Measurements from ENCODE around the gene ESRRB. TPM values are rescaled to one million over a fixed set of nuclear protein-coding genes. Genes with fewer than 3 reads are reported as not detected.

Gene ESRRB
- total RNA-seq, 2 experiments from 2014 or later, result 0.47 TPM; not detected in 1

DNA sequence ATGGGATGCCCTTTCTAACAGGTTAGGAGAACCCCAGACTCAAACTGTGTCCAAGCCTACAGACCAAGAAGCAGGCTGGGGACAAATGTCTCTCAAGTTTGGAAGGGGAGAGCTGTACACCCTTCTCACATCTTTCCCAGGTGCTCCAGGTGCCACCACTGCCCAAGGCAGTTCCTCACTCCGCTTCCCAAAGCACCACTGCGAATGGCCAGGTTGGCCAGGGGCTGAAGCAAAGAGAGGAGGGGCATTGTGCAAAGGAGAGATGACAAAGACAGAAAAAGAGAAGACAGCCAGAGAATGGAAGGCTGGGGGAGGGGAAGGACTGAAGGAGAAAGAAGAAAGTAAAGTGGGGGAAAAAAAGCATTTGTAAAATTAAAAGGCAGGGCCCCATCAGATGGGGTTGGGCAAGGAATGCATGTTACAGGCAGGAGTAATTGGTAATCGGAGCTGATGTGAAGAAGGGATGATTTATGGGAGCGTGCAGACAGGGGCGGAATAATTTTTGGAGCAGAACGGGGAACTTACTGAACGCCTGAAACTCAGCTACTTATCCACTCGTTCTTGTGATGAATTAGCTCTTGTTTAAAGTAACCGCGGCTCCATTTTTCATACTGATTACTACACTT, 165.8 kb downstream of the ESRRB start:
- no peak overlapping the region for H2AFZ ChIP-seq (ENCODE audit: low read length)
- no peaks in the 10 kb centered on the region for H3K79me2 ChIP-seq (ENCODE audit: insufficient read depth, low read depth, low read length)
- no peaks in the 10 kb centered on the region for H3K9me2 ChIP-seq (ENCODE audit: insufficient read depth, low read length)
- intact Hi-C loops (cut with micrococcal nuclease; ENCODE audit: unreplicated experiment), result no loop called here
- no TSS peak for BruUV-seq (replicated peaks)
- CTCF ChIA-PET (ENCODE audit: unreplicated experiment), result no interaction called here
- H3K36me3 ChIP-seq (ENCODE audit: insufficient read depth, low read length), result no peaks in the 10 kb centered on the region
- no peaks in the 10 kb centered on the region for H3K9me3 ChIP-seq (ENCODE audit: low read length)
- DNase-seq (ENCODE audit: low spot score), result no peak
- H3K4me3 ChIP-seq (ENCODE audit: low read depth, low read length, poor library complexity, severe bottlenecking), result no peak overlapping the region
- no peaks in the 10 kb centered on the region for H3K4me1 ChIP-seq (ENCODE audit: insufficient read depth, low read length, poor library complexity, severe bottlenecking)
- POLR2A ChIA-PET, result no interaction called here
- no peak overlapping the region for H3K27ac ChIP-seq (ENCODE audit: low read depth, low read length, poor library complexity, severe bottlenecking)
- no peak for TF ChIP-seq EZH2phosphoT487 (IDR thresholded peaks at IDR 0.05; ENCODE audit: borderline replicate concordance, low read depth, low read length)
- TF ChIP-seq, protein P1, sequence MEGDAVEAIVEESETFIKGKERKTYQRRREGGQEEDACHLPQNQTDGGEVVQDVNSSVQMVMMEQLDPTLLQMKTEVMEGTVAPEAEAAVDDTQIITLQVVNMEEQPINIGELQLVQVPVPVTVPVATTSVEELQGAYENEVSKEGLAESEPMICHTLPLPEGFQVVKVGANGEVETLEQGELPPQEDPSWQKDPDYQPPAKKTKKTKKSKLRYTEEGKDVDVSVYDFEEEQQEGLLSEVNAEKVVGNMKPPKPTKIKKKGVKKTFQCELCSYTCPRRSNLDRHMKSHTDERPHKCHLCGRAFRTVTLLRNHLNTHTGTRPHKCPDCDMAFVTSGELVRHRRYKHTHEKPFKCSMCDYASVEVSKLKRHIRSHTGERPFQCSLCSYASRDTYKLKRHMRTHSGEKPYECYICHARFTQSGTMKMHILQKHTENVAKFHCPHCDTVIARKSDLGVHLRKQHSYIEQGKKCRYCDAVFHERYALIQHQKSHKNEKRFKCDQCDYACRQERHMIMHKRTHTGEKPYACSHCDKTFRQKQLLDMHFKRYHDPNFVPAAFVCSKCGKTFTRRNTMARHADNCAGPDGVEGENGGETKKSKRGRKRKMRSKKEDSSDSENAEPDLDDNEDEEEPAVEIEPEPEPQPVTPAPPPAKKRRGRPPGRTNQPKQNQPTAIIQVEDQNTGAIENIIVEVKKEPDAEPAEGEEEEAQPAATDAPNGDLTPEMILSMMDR (conservative IDR thresholded peaks at IDR 0.05; ENCODE audit: low read length), result no peak
- H4K20me1 ChIP-seq (ENCODE audit: insufficient read depth, low read length), result no peaks in the 10 kb centered on the region
- H3K4me2 ChIP-seq (ENCODE audit: low read length), result no peak overlapping the region

- H2AFZ ChIP-seq (ENCODE audit: low read length), result no peak overlapping the region
- intact Hi-C loops (cut with micrococcal nuclease; ENCODE audit: unreplicated experiment), result no loop called here
- DNase-seq (ENCODE audit: low spot score), result peak; percentile 34
These were observed 170.7 kb downstream of the ESRRB start for GRCh38 chr14:76546426-76547221.

More at GRCh38 chr14:76546426-76547221, 170.7 kb downstream of the ESRRB start:
- POLR2A ChIA-PET, result no interaction called here
- Histone ChIP-seq H3K27ac (ENCODE audit: low read depth, low read length, poor library complexity, severe bottlenecking) (no peak overlapping the region), H3K36me3 (ENCODE audit: insufficient read depth, low read length) (no peaks in the 10 kb centered on the region), H3K4me2 (ENCODE audit: low read length) (no peak overlapping the region), H4K20me1 (ENCODE audit: insufficient read depth, low read length) (no peaks in the 10 kb centered on the region), H3K9me2 (ENCODE audit: insufficient read depth, low read length) (no peaks in the 10 kb centered on the region), H3K4me1 (ENCODE audit: insufficient read depth, low read length, poor library complexity, severe bottlenecking) (no peaks in the 10 kb centered on the region), H3K79me2 (ENCODE audit: insufficient read depth, low read depth, low read length) (no peaks in the 10 kb centered on the region), H3K9me3 (ENCODE audit: low read length) (no peaks in the 10 kb centered on the region), H3K4me3 (ENCODE audit: low read depth, low read length, poor library complexity, severe bottlenecking) (no peak overlapping the region)
- CTCF ChIA-PET (ENCODE audit: unreplicated experiment), result no interaction called here
- BruUV-seq (replicated peaks), result no TSS peak
- no peak for TF ChIP-seq EZH2phosphoT487 (IDR thresholded peaks at IDR 0.05; ENCODE audit: borderline replicate concordance, low read depth, low read length)
- TF ChIP-seq, protein P1 (conservative IDR thresholded peaks at IDR 0.05; ENCODE audit: low read length), result peak; percentile 78
